ENCODE results near the gene CDC5L. TPM values are rescaled to one million over a fixed set of nuclear protein-coding genes. Genes with fewer than 3 reads are reported as not detected.
"Not testable (repeated sequence)": the region's sequence is repeated elsewhere in the genome, so short reads cannot be mapped to it uniquely, and the experiment has no call there.

The CDC5L gene
- polyA plus RNA-seq, 3 donors: 4.9 to 10.2 (median 7.4) TPM

GRCh38 chr6:44444853-44445252 lies 57.3 kb downstream of the CDC5L start:
- intact Hi-C loops (cut with micrococcal nuclease): no loop called here

GRCh38 chr6:44446626-44447300 lies 59.3 kb downstream of the CDC5L start:
- no peak for TF ChIP-seq CTCF (IDR thresholded peaks at IDR 0.05)
- Histone ChIP-seq H3K27me3 (ENCODE audit: control insufficient read depth in 2 of 2, insufficient read depth in 2 of 2, low read length in 2 of 2) (no peaks in the 10 kb centered on the region), H3K9me3 (replicated peaks in 1 of 2; ENCODE audit: control insufficient read depth in 1 of 2, insufficient read depth in 1 of 2, low read length in 2 of 2) (peaks cover 4 to 17% of the 10 kb centered on the region in 2 donors), H3K79me2 (ENCODE audit: insufficient read depth, low read length) (peaks cover 19% of the 10 kb centered on the region), H2AFZ (ENCODE audit: insufficient read depth, low read depth, low read length, poor library complexity, severe bottlenecking) (no peak overlapping the region), H3K4me2 (replicated peaks; ENCODE audit: extremely low read depth, low read length, poor library complexity, severe bottlenecking) (no peak overlapping the region), H3K4me3 (replicated peaks in 1 of 3; ENCODE audit: low read depth in 2 of 3, low read length in 3 of 3) (no peak overlapping the region), H4K20me1 (ENCODE audit: insufficient read depth, low read length) (peaks cover 15% of the 10 kb centered on the region), H3K36me3 (replicated peaks in 1 of 2; ENCODE audit: control insufficient read depth in 1 of 2, insufficient read depth in 2 of 2, low read length in 2 of 2) (peaks cover 68 to 80% of the 10 kb centered on the region in 2 donors), H3K27ac (ENCODE audit: low read depth in 1 of 2, low read length in 2 of 2) (no peak overlapping the region), H3K9ac (ENCODE audit: insufficient read depth, low read length, poor library complexity, severe bottlenecking) (no peak overlapping the region), H3K4me1 (ENCODE audit: control insufficient read depth in 1 of 2, insufficient read depth in 2 of 2, low read length in 2 of 2) (no peaks in the 10 kb centered on the region)
- Mint-ChIP-seq H3K4me1 (no peaks in the 10 kb centered on the region), H3K27me3 (ENCODE audit: low read depth in 3 of 3) (peaks cover 0 to 2% (median 0%) of the 10 kb centered on the region in 3 donors), H3K9me3 (peaks cover 11 to 17% (median 14%) of the 10 kb centered on the region in 7 donors), H3K4me3 (no peak overlapping the region), H3K27ac (no peak overlapping the region), H3K36me3 (peaks cover 65 to 78% of the 10 kb centered on the region in 2 donors)
- DNase-seq: no peak
- WGBS (ENCODE audit: insufficient coverage): no CpG with 5 or more reads among the region's 4 CpGs
- intact Hi-C loops (cut with micrococcal nuclease): no loop called here

More at GRCh38 chr6:44444853-44445252, 57.3 kb downstream of the CDC5L start:
- Histone ChIP-seq H3K4me2 (replicated peaks; ENCODE audit: extremely low read depth, low read length, poor library complexity, severe bottlenecking) (no peak overlapping the region), H3K27me3 (ENCODE audit: control insufficient read depth in 2 of 2, insufficient read depth in 2 of 2, low read length in 2 of 2) (no peaks in the 10 kb centered on the region), H3K79me2 (ENCODE audit: insufficient read depth, low read length) (peaks cover 23% of the 10 kb centered on the region), H3K9ac (ENCODE audit: insufficient read depth, low read length, poor library complexity, severe bottlenecking) (no peak overlapping the region), H3K4me1 (ENCODE audit: control insufficient read depth in 1 of 2, insufficient read depth in 2 of 2, low read length in 2 of 2) (no peaks in the 10 kb centered on the region), H3K36me3 (replicated peaks in 1 of 2; ENCODE audit: control insufficient read depth in 1 of 2, insufficient read depth in 2 of 2, low read length in 2 of 2) (peaks cover 65 to 92% of the 10 kb centered on the region in 2 donors), H2AFZ (ENCODE audit: insufficient read depth, low read depth, low read length, poor library complexity, severe bottlenecking) (no peak overlapping the region), H4K20me1 (ENCODE audit: insufficient read depth, low read length) (peaks cover 15% of the 10 kb centered on the region), H3K27ac (ENCODE audit: low read depth in 1 of 2, low read length in 2 of 2) (no peak overlapping the region), H3K9me3 (replicated peaks in 1 of 2; ENCODE audit: control insufficient read depth in 1 of 2, insufficient read depth in 1 of 2, low read length in 2 of 2) (peaks cover 9 to 23% of the 10 kb centered on the region in 2 donors), H3K4me3 (replicated peaks in 1 of 3; ENCODE audit: low read depth in 2 of 3, low read length in 3 of 3) (no peak overlapping the region)
- WGBS (ENCODE audit: insufficient coverage): 100% methylated on average over 1 of the region's 1 CpG
- no peak for DNase-seq
- peaks cover 17 to 28% (median 22%) of the 10 kb centered on the region in 7 donors for H3K9me3 Mint-ChIP-seq
- H3K36me3 Mint-ChIP-seq: peaks cover 67 to 86% of the 10 kb centered on the region in 2 donors
- peaks cover 0 to 2% (median 0%) of the 10 kb centered on the region in 3 donors for H3K27me3 Mint-ChIP-seq (ENCODE audit: low read depth in 3 of 3)
- no peak for TF ChIP-seq CTCF (IDR thresholded peaks at IDR 0.05)
- H3K4me1 Mint-ChIP-seq: no peaks in the 10 kb centered on the region
- H3K4me3 Mint-ChIP-seq: no peak overlapping the region
- H3K27ac Mint-ChIP-seq: peak overlapping the region in 1 of 7 donors; percentile 40

DNA sequence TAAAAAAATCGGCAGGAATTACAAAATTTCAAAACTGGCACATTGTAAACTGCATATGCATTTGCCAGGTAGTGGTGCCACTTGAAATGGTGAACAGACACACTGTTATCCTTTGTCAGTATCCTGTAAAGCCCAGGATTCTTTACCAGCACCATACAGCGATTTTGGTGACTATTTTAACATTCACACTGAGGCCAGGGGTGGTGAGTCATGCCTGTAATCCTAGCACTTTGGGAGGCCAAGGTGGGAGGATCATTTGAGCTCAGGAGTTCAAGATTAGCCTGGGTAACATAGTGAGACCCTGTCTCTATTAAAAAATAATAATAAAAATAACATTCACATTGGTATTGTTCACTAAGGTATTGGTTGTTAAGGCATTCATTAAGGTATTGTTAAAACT lies 61.7 kb downstream of the CDC5L start:
- 100% methylated on average over 1 of the region's 2 CpGs for WGBS (ENCODE audit: insufficient coverage)

More for the DNA sequence above, 61.7 kb downstream of the CDC5L start:
- H3K36me3 ChIP-seq (replicated peaks in 1 of 2; ENCODE audit: control insufficient read depth in 1 of 2, insufficient read depth in 2 of 2, low read length in 2 of 2): peaks cover 67 to 68% of the 10 kb centered on the region in 2 donors
- H3K4me3 Mint-ChIP-seq; intact Hi-C loops (cut with micrococcal nuclease); H3K9ac ChIP-seq (ENCODE audit: insufficient read depth, low read length, poor library complexity, severe bottlenecking); H3K4me3 ChIP-seq (replicated peaks in 1 of 3; ENCODE audit: low read depth in 2 of 3, low read length in 3 of 3); H3K27ac ChIP-seq (ENCODE audit: low read depth in 1 of 2, low read length in 2 of 2); H3K79me2 ChIP-seq (ENCODE audit: insufficient read depth, low read length); H4K20me1 ChIP-seq (ENCODE audit: insufficient read depth, low read length); H3K27ac Mint-ChIP-seq; H3K27me3 ChIP-seq (ENCODE audit: control insufficient read depth in 2 of 2, insufficient read depth in 2 of 2, low read length in 2 of 2); H3K9me3 Mint-ChIP-seq; H3K4me1 Mint-ChIP-seq; H2AFZ ChIP-seq (ENCODE audit: insufficient read depth, low read depth, low read length, poor library complexity, severe bottlenecking); H3K4me1 ChIP-seq (ENCODE audit: control insufficient read depth in 1 of 2, insufficient read depth in 2 of 2, low read length in 2 of 2); H3K27me3 Mint-ChIP-seq (ENCODE audit: low read depth in 3 of 3); H3K4me2 ChIP-seq (replicated peaks; ENCODE audit: extremely low read depth, low read length, poor library complexity, severe bottlenecking); DNase-seq; H3K9me3 ChIP-seq (replicated peaks in 1 of 2; ENCODE audit: control insufficient read depth in 1 of 2, insufficient read depth in 1 of 2, low read length in 2 of 2): not testable (repeated sequence)
- H3K36me3 Mint-ChIP-seq: peaks cover 62 to 69% of the 10 kb centered on the region in 2 donors
